ENCODE results near the gene RC3H2. TPM values are rescaled to one million over a fixed set of nuclear protein-coding genes. Genes with fewer than 3 reads are reported as not detected.
"Not testable (repeated sequence)": the region's sequence is repeated elsewhere in the genome, so short reads cannot be mapped to it uniquely, and the experiment has no call there.

RC3H2 gene
- total RNA-seq, 4 donors from 2014 or later: 21.8 to 69.0 (median 52.5) TPM

GRCh38 chr9:122912964-122913673, 8.0 kb upstream of the RC3H2 start, which contains the start of gene ZBTB6:
Gene ZBTB6 (minus strand): TSS chr9:122913323. CDS start chr9:122912072, 1,251 bp downstream.
- no peak for TF ChIP-seq CTCF (IDR thresholded peaks at IDR 0.05)
- no peak for TF ChIP-seq POLR2A (IDR thresholded peaks at IDR 0.05)
- intact Hi-C loops (cut with DNase I; ENCODE audit: low total_unique reads): no loop called here
- DNase-seq: peak; percentile 69
- H3K27ac ChIP-seq: peak within 1 kb of the TSS; percentile 76 to 86
- peak within 1 kb of the TSS; percentile 68 to 73 for H3K4me3 ChIP-seq
- H3K9me3 ChIP-seq: no peaks in the 10 kb centered on the region
- H3K4me1 ChIP-seq: peaks cover 0 to 5% of the 10 kb centered on the region in 2 donors
- H3K36me3 ChIP-seq: no peaks in the 10 kb centered on the region
- no peaks in the 10 kb centered on the region for H3K27me3 ChIP-seq

DNA sequence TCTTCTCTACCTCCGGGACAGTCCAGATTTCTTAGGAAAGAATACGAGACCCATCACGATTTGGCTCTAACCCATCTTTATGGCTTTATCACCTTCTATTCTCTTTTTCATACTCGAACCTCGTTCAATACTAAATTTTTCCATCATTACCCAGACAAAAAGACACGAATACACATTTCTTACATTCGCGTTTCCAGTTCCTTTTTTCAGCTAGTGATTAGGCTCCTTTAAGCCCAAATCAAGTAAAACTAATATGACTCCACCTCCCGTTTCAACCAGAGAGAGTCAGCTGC, 7.5 kb upstream of the RC3H2 start:
- no peaks in the 10 kb centered on the region for H3K36me3 ChIP-seq
- TF ChIP-seq POLR2A (IDR thresholded peaks at IDR 0.05): no peak
- TF ChIP-seq CTCF (IDR thresholded peaks at IDR 0.05): no peak
- no peaks in the 10 kb centered on the region for H3K27me3 ChIP-seq
- peak overlapping the region; percentile 68 to 73 for H3K4me3 ChIP-seq
- H3K4me1 ChIP-seq: peaks cover 0 to 5% of the 10 kb centered on the region in 2 donors
- intact Hi-C loops (cut with DNase I; ENCODE audit: low total_unique reads): no loop called here
- DNase-seq: no peak
- no peaks in the 10 kb centered on the region for H3K9me3 ChIP-seq
- H3K27ac ChIP-seq: peak overlapping the region; percentile 76 to 86

GRCh38 chr9:122906122-122906521, 963 bp upstream of the RC3H2 start:
- H3K36me3 ChIP-seq; H3K27ac ChIP-seq; H3K4me3 ChIP-seq; H3K9me3 ChIP-seq; H3K27me3 ChIP-seq; DNase-seq; intact Hi-C loops (cut with DNase I; ENCODE audit: low total_unique reads): not testable (repeated sequence)
- H3K4me1 ChIP-seq: peaks cover 4 to 14% of the 10 kb centered on the region in 2 donors

DNA sequence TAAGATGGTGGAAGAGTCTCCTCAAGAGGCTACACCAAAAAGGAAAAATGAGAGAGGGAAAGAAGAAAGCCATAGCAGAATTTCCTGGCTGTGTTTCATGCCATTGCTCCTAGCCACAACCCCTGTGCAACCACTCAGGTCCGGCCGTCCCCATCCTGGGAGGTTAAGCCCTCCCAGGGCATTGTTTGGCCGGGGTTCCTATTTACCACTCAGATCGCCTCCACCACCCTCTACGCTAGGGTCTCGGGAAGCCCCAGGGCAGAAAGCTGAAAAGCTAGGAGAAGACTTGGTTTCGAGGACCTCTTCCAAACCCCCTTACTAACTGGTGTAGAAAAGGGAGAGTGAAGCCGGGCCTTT, 715 bp downstream of the RC3H2 start:
- intact Hi-C loops (cut with DNase I; ENCODE audit: low total_unique reads): no loop called here
- H3K4me1 ChIP-seq: peaks cover 4 to 18% of the 10 kb centered on the region in 2 donors
- DNase-seq: peak in 1 of 2 donors; percentile 28

DNA sequence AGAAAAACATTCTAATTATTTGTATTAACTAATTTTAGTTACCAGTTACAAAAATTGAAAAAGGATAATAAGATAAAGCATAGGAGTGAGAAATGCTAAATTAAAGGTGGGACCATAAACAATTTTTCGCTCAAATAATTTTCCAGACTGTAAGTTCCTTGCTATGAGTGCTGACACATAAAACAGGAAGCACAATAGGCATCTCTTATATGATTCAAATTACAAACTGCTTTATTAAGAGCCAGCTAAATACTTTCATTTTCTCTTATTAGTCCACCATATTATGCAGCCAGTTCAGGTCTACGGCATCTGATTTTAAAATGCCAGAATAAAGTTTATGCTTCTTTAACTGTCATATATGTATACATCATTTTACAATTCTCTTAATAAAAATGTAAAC, 4.4 kb downstream of the RC3H2 start:
- Histone ChIP-seq H3K27ac (no peak overlapping the region), H3K9me3 (no peaks in the 10 kb centered on the region), H3K27me3 (no peaks in the 10 kb centered on the region), H3K4me1 (peaks cover 4 to 18% of the 10 kb centered on the region in 2 donors), H3K36me3 (no peaks in the 10 kb centered on the region), H3K4me3 (no peak overlapping the region)
- intact Hi-C loops (cut with DNase I; ENCODE audit: low total_unique reads): no loop called here
- TF ChIP-seq CTCF (IDR thresholded peaks at IDR 0.05) (no peak), POLR2A (IDR thresholded peaks at IDR 0.05) (no peak)
- no peak for DNase-seq

More for the DNA sequence above, 715 bp downstream of the RC3H2 start:
- Histone ChIP-seq H3K9me3 (no peaks in the 10 kb centered on the region), H3K27me3 (no peaks in the 10 kb centered on the region), H3K27ac (peak overlapping the region; percentile 95 to 97), H3K36me3 (no peaks in the 10 kb centered on the region), H3K4me3 (peak overlapping the region; percentile 88 to 89)
- TF ChIP-seq POLR2A (IDR thresholded peaks at IDR 0.05): no peak

DNA sequence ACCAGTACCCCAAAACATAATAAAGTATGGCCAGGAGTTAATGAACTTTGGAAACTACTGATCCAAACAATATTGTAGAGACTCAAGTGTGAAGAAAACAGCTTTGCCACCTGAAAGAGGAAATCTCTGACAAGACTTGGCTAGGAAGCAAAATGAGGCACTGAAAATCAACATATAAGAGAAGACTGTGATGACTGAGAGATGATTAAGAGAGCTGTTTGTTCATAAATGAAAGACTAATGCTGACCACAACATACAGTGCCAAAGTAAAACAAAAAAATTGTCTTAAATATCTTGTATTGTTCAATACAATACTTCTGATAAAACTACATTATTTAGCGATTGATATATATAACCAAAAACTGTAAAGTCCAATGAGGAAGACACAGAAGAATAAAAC, 7.2 kb downstream of the RC3H2 start:
- no peaks in the 10 kb centered on the region for H3K9me3 ChIP-seq
- H3K4me1 ChIP-seq: peaks cover 0 to 10% of the 10 kb centered on the region in 2 donors
- TF ChIP-seq POLR2A (IDR thresholded peaks at IDR 0.05): no peak
- no peak for TF ChIP-seq CTCF (IDR thresholded peaks at IDR 0.05)
- intact Hi-C loops (cut with DNase I; ENCODE audit: low total_unique reads): no loop called here
- no peak for DNase-seq
- H3K27me3 ChIP-seq: no peaks in the 10 kb centered on the region
- no peak overlapping the region for H3K4me3 ChIP-seq
- H3K36me3 ChIP-seq: no peaks in the 10 kb centered on the region
- H3K27ac ChIP-seq: no peak overlapping the region

Data from uterus (tissue), 4 donors.